Ovary (tissue), 3 donors: Measurements from ENCODE around the gene FITM2.

Source experiments
- EP300 ChIP-seq: sonication (generic); formaldehyde crosslinking; IDR thresholded peaks from one replicate; pipeline ENCODE4 v1.6.1; 2017; ENCODE audit warnings: antibody characterized with exemption
- POLR2A ChIP-seq: fragments of 450-650 bp; IDR thresholded peaks from one replicate; pipeline ENCODE4 v1.6.1; 2017; ENCODE audit warnings: antibody characterized with exemption, mild to moderate bottlenecking, moderate library complexity
- TF ChIP-seq, protein P1 (sequence below), 3 donors: fragments of 450-650 bp in 2 of 3; fragments of 200-600 bp in 1 of 3; IDR thresholded peaks; one replicate each; pipeline versions ENCODE4 v1.5.1 to v1.8.0; 2016 to 2022; ENCODE audit warnings: antibody characterized with exemption in 3 of 3, mild to moderate bottlenecking in 1 of 3
- donor health status: DM: no; HTN: no; CAD: no.

DNA sequence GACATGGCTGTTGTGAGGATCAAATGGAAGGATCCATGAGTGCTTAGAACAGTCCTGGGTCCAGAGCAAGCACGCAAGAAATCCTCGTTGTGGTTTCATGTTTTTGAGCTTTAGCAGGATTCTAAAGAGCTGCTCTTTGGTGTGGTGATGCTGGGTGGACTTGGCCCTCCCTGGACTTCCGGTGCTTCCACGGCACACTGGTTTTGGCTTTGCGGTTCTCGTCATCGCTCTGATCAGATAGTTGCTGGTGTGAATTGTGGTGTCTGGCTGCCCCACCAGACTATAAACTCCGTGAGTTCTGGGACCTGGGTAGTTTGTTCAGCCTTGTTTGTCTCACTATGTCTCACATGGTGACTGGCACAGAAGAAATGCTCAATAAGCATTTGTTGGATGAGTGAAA, 47.8 kb upstream of the FITM2 start:
- TF ChIP-seq, protein P1, sequence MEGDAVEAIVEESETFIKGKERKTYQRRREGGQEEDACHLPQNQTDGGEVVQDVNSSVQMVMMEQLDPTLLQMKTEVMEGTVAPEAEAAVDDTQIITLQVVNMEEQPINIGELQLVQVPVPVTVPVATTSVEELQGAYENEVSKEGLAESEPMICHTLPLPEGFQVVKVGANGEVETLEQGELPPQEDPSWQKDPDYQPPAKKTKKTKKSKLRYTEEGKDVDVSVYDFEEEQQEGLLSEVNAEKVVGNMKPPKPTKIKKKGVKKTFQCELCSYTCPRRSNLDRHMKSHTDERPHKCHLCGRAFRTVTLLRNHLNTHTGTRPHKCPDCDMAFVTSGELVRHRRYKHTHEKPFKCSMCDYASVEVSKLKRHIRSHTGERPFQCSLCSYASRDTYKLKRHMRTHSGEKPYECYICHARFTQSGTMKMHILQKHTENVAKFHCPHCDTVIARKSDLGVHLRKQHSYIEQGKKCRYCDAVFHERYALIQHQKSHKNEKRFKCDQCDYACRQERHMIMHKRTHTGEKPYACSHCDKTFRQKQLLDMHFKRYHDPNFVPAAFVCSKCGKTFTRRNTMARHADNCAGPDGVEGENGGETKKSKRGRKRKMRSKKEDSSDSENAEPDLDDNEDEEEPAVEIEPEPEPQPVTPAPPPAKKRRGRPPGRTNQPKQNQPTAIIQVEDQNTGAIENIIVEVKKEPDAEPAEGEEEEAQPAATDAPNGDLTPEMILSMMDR (IDR thresholded peaks at IDR 0.05) = no peak
- TF ChIP-seq POLR2A (no peak), EP300 (no peak)
